H1 (cell line): Measurements from ENCODE around the gene GAPT. TPM values are rescaled to one million over a fixed set of nuclear protein-coding genes. Genes with fewer than 3 reads are reported as not detected.

Source experiments
- CTCF ChIA-PET: fragments of 300-600 bp; sonication (Branson Sonifier 250); formaldehyde crosslinking; loops from one replicate; lab custom pipeline; 2021; ENCODE audit not compliant: partially characterized antibody; lab: Charles Lee
- POLR2A ChIA-PET: fragments of 300-600 bp; sonication (Branson Sonifier 250); formaldehyde crosslinking; loops from one replicate; lab custom pipeline; 2021; ENCODE audit warnings: inconsistent platforms; ENCODE audit not compliant: partially characterized antibody; lab: Charles Lee
- DNase-seq, 2 experiments: peaks; one replicate each; pipeline versions ENCODE4 v3.0.0 to v3.0.0-alpha.2; 2010 to 2022; ENCODE audit warnings: low spot score in 2 of 2, low read depth in 1 of 2, mixed read lengths in 1 of 2
- FAIRE-seq: peaks from 2 replicates; lab custom pipeline; 2011; peaks lifted over from hg19 to GRCh38; lab: Jason Lieb, UNC
- H2AFZ ChIP-seq: 2 replicates; pipeline ENCODE4 v1.8.1; 2012; ENCODE audit warnings: low read length, inconsistent platforms
- H2AK5ac ChIP-seq: 2 replicates; pipeline ENCODE4 v1.6.1; 2013; ENCODE audit warnings: low read depth, low read length
- H2BK120ac ChIP-seq: replicated peaks from 2 replicates; pipeline ENCODE3; 2013; ENCODE audit warnings: low read depth, low read length, inconsistent platforms
- H2BK12ac ChIP-seq: 2 replicates; pipeline ENCODE4 v1.6.1; 2013; ENCODE audit warnings: low read depth, low read length
- H2BK15ac ChIP-seq: 2 replicates; pipeline ENCODE4 v1.6.1; 2013; ENCODE audit warnings: low read length
- H2BK20ac ChIP-seq: 2 replicates; pipeline ENCODE4 v1.6.1; 2013; ENCODE audit warnings: low read length
- H2BK5ac ChIP-seq: 2 replicates; pipeline ENCODE4 v1.6.1; 2013; ENCODE audit warnings: low read depth, low read length
- H3K14ac ChIP-seq: 2 replicates; pipeline ENCODE4 v1.6.1; 2013; ENCODE audit warnings: inconsistent platforms; ENCODE audit not compliant: insufficient read length
- H3K18ac ChIP-seq: 2 replicates; pipeline ENCODE4 v1.6.1; 2013; ENCODE audit warnings: low read length; ENCODE audit errors: extremely low read depth
- H3K23ac ChIP-seq: 2 replicates; pipeline ENCODE4 v1.6.1; 2013; ENCODE audit warnings: inconsistent platforms; ENCODE audit not compliant: insufficient read length
- H3K23me2 ChIP-seq: 2 replicates; pipeline ENCODE4 v1.6.1; 2013; ENCODE audit warnings: low read depth, low read length
- H3K27ac ChIP-seq: 2 replicates; pipeline ENCODE4 v1.6.1; 2011; ENCODE audit warnings: low read depth, low read length, inconsistent platforms
- H3K27me3 ChIP-seq, 4 experiments: replicated peaks in 1 of 4; 1 replicate in 1 of 4; 2 replicates in 3 of 4; pipeline versions ENCODE4 v1.6.1 to v1.8.1; 2011 to 2013; ENCODE audit warnings: low read length in 3 of 4, mild to moderate bottlenecking in 3 of 4, inconsistent platforms in 2 of 4, mixed read lengths in 2 of 4, moderate library complexity in 1 of 4; ENCODE audit not compliant: control insufficient read depth in 3 of 4, insufficient read depth in 3 of 4; ENCODE audit errors: extremely low read depth in 1 of 4
- H3K36me3 ChIP-seq, 4 experiments: 2 replicates each; pipeline versions ENCODE4 v1.6.1 to v1.8.1; 2011 to 2013; ENCODE audit warnings: mild to moderate bottlenecking in 4 of 4, low read length in 3 of 4, moderate library complexity in 2 of 4, control low read depth in 1 of 4, inconsistent platforms in 1 of 4; ENCODE audit not compliant: insufficient read depth in 4 of 4, control insufficient read depth in 2 of 4
- H3K4ac ChIP-seq: replicated peaks from 2 replicates; pipeline ENCODE3; 2013; ENCODE audit warnings: low read length, low read depth, mixed read lengths, inconsistent platforms; ENCODE audit not compliant: insufficient read length
- H3K4me1 ChIP-seq, 4 experiments: replicated peaks in 1 of 4; 1 replicate in 1 of 4; 2 replicates in 3 of 4; pipeline versions ENCODE4 v1.6.1 to v1.8.1; 2011 to 2013; ENCODE audit warnings: low read length in 3 of 4, inconsistent platforms in 2 of 4, mixed read lengths in 1 of 4; ENCODE audit not compliant: insufficient read depth in 4 of 4, control insufficient read depth in 3 of 4
- H3K4me2 ChIP-seq, 2 experiments: 2 replicates each; pipeline versions ENCODE4 v1.6.1 to v1.8.1; 2011 to 2013; ENCODE audit warnings: low read depth in 2 of 2, low read length in 2 of 2, control low read depth in 1 of 2, inconsistent platforms in 1 of 2, mild to moderate bottlenecking in 1 of 2; ENCODE audit not compliant: insufficient read depth in 1 of 2
- H3K4me3 ChIP-seq, 4 experiments: fragments of 200-600, 300-600 bp in 1 of 4; sonication (generic), shearing (Covaris generic), sonication (Bioruptor Twin) in 1 of 4; 2 replicates each; pipeline versions ENCODE4 v1.5.1 to v1.8.1; 2011 to 2016; ENCODE audit warnings: low read length in 4 of 4, low read depth in 3 of 4, control low read depth in 2 of 4, inconsistent platforms in 2 of 4, mild to moderate bottlenecking in 2 of 4, mixed read lengths in 1 of 4, moderate library complexity in 1 of 4; ENCODE audit not compliant: insufficient read depth in 2 of 4; ENCODE audit errors: extremely low read depth in 1 of 4
- H3K56ac ChIP-seq: replicated peaks from 2 replicates; pipeline ENCODE3; 2013; ENCODE audit warnings: low read depth, mild to moderate bottlenecking, mixed read lengths, low read length, inconsistent platforms; ENCODE audit not compliant: insufficient read length
- H3K79me1 ChIP-seq: 2 replicates; pipeline ENCODE4 v1.6.1; 2013; ENCODE audit warnings: low read depth, low read length, control low read depth
- H3K79me2 ChIP-seq, 2 experiments: 2 replicates each; pipeline versions ENCODE4 v1.6.1 to v1.8.1; 2012 to 2013; ENCODE audit warnings: low read length in 2 of 2, mild to moderate bottlenecking in 2 of 2, inconsistent platforms in 1 of 2; ENCODE audit not compliant: insufficient read depth in 2 of 2, control insufficient read depth in 1 of 2
- H3K9ac ChIP-seq, 4 experiments: replicated peaks in 1 of 4; 1 replicate in 1 of 4; 2 replicates in 3 of 4; pipeline versions ENCODE4 v1.6.1 to v1.8.1; 2011 to 2013; ENCODE audit warnings: low read depth in 3 of 4, low read length in 3 of 4, control low read depth in 2 of 4, mild to moderate bottlenecking in 2 of 4, moderate library complexity in 2 of 4, inconsistent platforms in 1 of 4; ENCODE audit errors: extremely low read depth in 1 of 4
- H3K9me3 ChIP-seq, 2 experiments: 2 replicates each; pipeline versions ENCODE4 v1.6.1 to v1.8.1; 2012 to 2013; ENCODE audit warnings: mild to moderate bottlenecking in 2 of 2, moderate library complexity in 2 of 2, control low read depth in 1 of 2, inconsistent platforms in 1 of 2, low read depth in 1 of 2, low read length in 1 of 2, mixed read lengths in 1 of 2; ENCODE audit not compliant: insufficient read depth in 2 of 2
- H4K20me1 ChIP-seq, 2 experiments: replicated peaks in 1 of 2; 2 replicates each; pipeline versions ENCODE3 to v1.8.1; 2011 to 2013; ENCODE audit warnings: inconsistent platforms in 2 of 2, low read length in 2 of 2, mild to moderate bottlenecking in 1 of 2; ENCODE audit not compliant: insufficient read depth in 2 of 2, control insufficient read depth in 1 of 2
- H4K5ac ChIP-seq: 2 replicates; pipeline ENCODE4 v1.6.1; 2013; ENCODE audit warnings: low read length, low read depth, mixed read lengths, inconsistent platforms; ENCODE audit not compliant: insufficient read length
- H4K8ac ChIP-seq: 2 replicates; pipeline ENCODE4 v1.8.0; 2013; ENCODE audit warnings: mild to moderate bottlenecking, moderate library complexity, low read length, inconsistent platforms; ENCODE audit not compliant: insufficient read depth; ENCODE audit errors: extremely low read depth
- H4K91ac ChIP-seq: replicated peaks from 2 replicates; pipeline ENCODE3; 2013; ENCODE audit warnings: low read length, mixed read lengths, inconsistent platforms; ENCODE audit not compliant: insufficient read length
- BACH1 ChIP-seq: IDR thresholded peaks from 2 replicates; pipeline ENCODE4 v1.6.1; 2012; ENCODE audit warnings: low read length, improper control_type of control experiment
- WGBS, 2 experiments: shearing (Covaris generic) in 1 of 2; methylation state at CpG; one replicate each; pipeline versions ENCODE4 v1.1.6 to v1.1.7; 2013 to 2015; ENCODE audit warnings: low lambda C conversion rate in 2 of 2, mixed read lengths in 2 of 2, inconsistent platforms in 1 of 2, low coverage in 1 of 2, missing lambda C conversion rate in 1 of 2; ENCODE audit not compliant: insufficient replicate concordance in 2 of 2, insufficient coverage in 1 of 2, insufficient read length in 1 of 2; ENCODE audit errors: extremely low coverage in 1 of 2, missing lambda C conversion rate in 1 of 2; 5-methylcytosine and 5-hydroxymethylcytosine counted together
- polyA plus RNA-seq, 7 experiments: library from polyadenylated mRNA; depleted of rRNA in 3 of 7; stranded (reverse) in 5 of 7; unstranded in 2 of 7; fragments of >200 nt in 5 of 7; fragments of 200-250 nt in 2 of 7; gene quantifications; 1 replicate in 5 of 7; 2 replicates in 1 of 7; 4 replicates in 1 of 7; pipeline versions ENCODE4 v1.2.1 to v1.2.3, GENCODE V29; 2011 to 2013; ENCODE audit warnings: missing spikeins in 2 of 7, mixed read lengths in 2 of 7
- total RNA-seq: library from RNA; stranded (reverse); fragmentation: NEBNext Ultra II Directional; extraction: Animal tissue kit (Norgen Biotek cat#: 25700); gene quantifications from 2 replicates; pipeline ENCODE4 v1.2.1, GENCODE V29; 2021

Gene GAPT
- total and polyA plus RNA-seq, 2 of the 8 experiments (the other 6 are each of a cell fraction or from before 2014, with no cell fraction given) = not detected

DNA sequence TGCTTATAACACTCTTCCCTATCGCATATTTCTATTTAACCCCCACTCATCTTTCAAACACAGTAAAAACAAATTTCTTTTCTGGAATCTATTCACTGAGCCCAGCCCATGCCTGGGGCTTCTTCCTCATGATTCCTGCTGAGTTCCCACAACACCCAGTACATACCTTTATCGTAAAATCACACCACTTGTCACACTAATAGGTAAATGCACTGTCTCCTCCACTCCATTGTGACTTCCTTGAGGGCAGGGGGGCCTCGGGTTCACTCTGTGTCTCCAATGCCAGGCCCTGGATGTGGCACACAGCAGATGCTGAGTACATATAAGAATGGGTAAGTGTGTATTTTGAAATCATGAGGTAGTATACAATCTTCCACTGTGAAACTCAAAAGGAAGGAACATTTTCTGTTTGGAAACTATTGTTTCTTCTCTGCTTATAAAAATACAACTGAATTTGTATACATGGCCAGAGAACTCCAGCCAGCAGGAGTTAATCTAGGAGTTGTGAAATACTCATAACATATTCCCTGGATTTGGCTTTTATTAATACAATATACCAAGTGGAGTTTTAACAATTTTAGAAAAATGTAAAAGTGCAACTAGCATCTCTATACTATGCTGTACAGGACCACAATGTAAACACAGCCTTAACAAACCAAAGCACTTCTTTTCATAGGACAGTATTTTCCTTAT is 38.5 kb upstream of the GAPT start:
- TF ChIP-seq BACH1 = no peak
- ChIA-PET CTCF (no interaction called here), POLR2A (no interaction called here)
- Histone ChIP-seq H3K27ac (no peak overlapping the region), H4K5ac (no peak overlapping the region), H2BK20ac (no peak overlapping the region), H3K4me2 (no peak overlapping the region), H3K23ac (no peak overlapping the region), H3K9me3 (no peaks in the 10 kb centered on the region), H2AFZ (no peak overlapping the region), H3K18ac (no peak overlapping the region), H2BK12ac (no peak overlapping the region), H2BK120ac (no peak overlapping the region), H2BK15ac (no peak overlapping the region), H3K4ac (no peak overlapping the region), H3K36me3 (peaks cover 8 to 34% (median 26%) of the 10 kb centered on the region in 4 experiments), H3K4me3 (no peak overlapping the region), H3K14ac (no peak overlapping the region), H3K23me2 (no peaks in the 10 kb centered on the region), H3K79me1 (no peaks in the 10 kb centered on the region), H3K27me3 (no peaks in the 10 kb centered on the region), H3K56ac (no peak overlapping the region), H2BK5ac (no peak overlapping the region), H2AK5ac (no peak overlapping the region), H4K8ac (no peak overlapping the region), H3K9ac (no peak overlapping the region), H3K79me2 (no peaks in the 10 kb centered on the region), H3K4me1 (no peaks in the 10 kb centered on the region), H4K91ac (no peak overlapping the region), H4K20me1 (no peaks in the 10 kb centered on the region)
- DNase-seq (no peak), FAIRE-seq (no peak)
- WGBS, 2 experiments = 87 to 100% methylated on average over 1 to 3 of the region's 3 CpGs
